IMR-90 (cell line): Measurements from ENCODE around the gene NCOA3. TPM values are rescaled to one million over a fixed set of nuclear protein-coding genes. Genes with fewer than 3 reads are reported as not detected.

Experiments used
- ATAC-seq: fragments of 200-7000 bp; cut with Tn5 transposase; 2 replicates; pipeline ENCODE4 v1.9.1; 2020; ENCODE audit warnings: low read depth, mild to moderate bottlenecking, moderate library complexity
- BruUV-seq: library from RNA; stranded (reverse); fragments of 400-500 nt; replicated peaks from 2 replicates; lab custom pipeline; 2021; lab: Mats Ljungman, UMichigan
- CTCF ChIA-PET: fragments of 300-600 bp; formaldehyde crosslinking; extraction: SDS; loops from one replicate; lab custom pipeline; 2021; ENCODE audit warnings: antibody characterized with exemption; lab: Yijun Ruan, JAX
- POLR2A ChIA-PET: fragments of 300-600 bp; sonication (Branson Sonifier 250); formaldehyde crosslinking; loops from one replicate; lab custom pipeline; 2022; ENCODE audit warnings: antibody characterized with exemption; ENCODE audit not compliant: unreplicated experiment; lab: Charles Lee
- DNase-seq: peaks from one replicate; pipeline ENCODE4 v3.0.0; 2013
- H2AFZ ChIP-seq: replicated peaks from 2 replicates; pipeline ENCODE3; 2013; ENCODE audit warnings: low read length, mild to moderate bottlenecking; ENCODE audit not compliant: poor library complexity
- H2AK5ac ChIP-seq: 2 replicates; pipeline ENCODE4 v1.6.1; 2013; ENCODE audit warnings: low read depth, low read length, inconsistent platforms
- H2AK9ac ChIP-seq: replicated peaks from 2 replicates; pipeline ENCODE3; 2013; ENCODE audit warnings: mild to moderate bottlenecking, low read depth, low read length, moderate library complexity; ENCODE audit not compliant: poor library complexity
- H2BK120ac ChIP-seq: 2 replicates; pipeline ENCODE4 v1.6.1; 2013; ENCODE audit warnings: low read depth, low read length, inconsistent platforms
- H2BK15ac ChIP-seq: 3 replicates; pipeline ENCODE4 v1.6.1; 2013; ENCODE audit warnings: low read depth, low read length, inconsistent platforms
- H2BK20ac ChIP-seq: 2 replicates; pipeline ENCODE4 v1.6.1; 2013; ENCODE audit warnings: low read depth, mild to moderate bottlenecking, inconsistent platforms, low read length, moderate library complexity
- H2BK5ac ChIP-seq: 2 replicates; pipeline ENCODE4 v1.6.1; 2013; ENCODE audit warnings: mild to moderate bottlenecking, low read depth, low read length, inconsistent platforms; ENCODE audit not compliant: poor library complexity, severe bottlenecking
- H3K14ac ChIP-seq: replicated peaks from 2 replicates; pipeline ENCODE4 v1.6.1; 2013; ENCODE audit warnings: low read depth, low read length, inconsistent platforms
- H3K18ac ChIP-seq: 2 replicates; pipeline ENCODE4 v1.6.1; 2013; ENCODE audit warnings: low read depth, low read length, control low read depth
- H3K23ac ChIP-seq: 2 replicates; pipeline ENCODE4 v1.6.1; 2013; ENCODE audit warnings: low read depth, low read length, inconsistent platforms
- H3K27ac ChIP-seq: 2 replicates; pipeline ENCODE4 v1.5.1; 2013; ENCODE audit warnings: mild to moderate bottlenecking, control low read depth, low read length; ENCODE audit not compliant: insufficient read depth
- H3K27me3 ChIP-seq: 2 replicates; pipeline ENCODE4 v1.6.1; 2013; ENCODE audit warnings: low read length; ENCODE audit not compliant: control insufficient read depth, insufficient read depth
- H3K36me3 ChIP-seq: 2 replicates; pipeline ENCODE4 v1.6.1; 2013; ENCODE audit warnings: low read length, mixed read lengths; ENCODE audit not compliant: control insufficient read depth, insufficient read depth
- H3K4ac ChIP-seq: 2 replicates; pipeline ENCODE4 v1.6.1; 2013; ENCODE audit warnings: low read depth, low read length, inconsistent platforms
- H3K4me1 ChIP-seq: 2 replicates; pipeline ENCODE4 v1.6.1; 2013; ENCODE audit warnings: low read length, mixed read lengths; ENCODE audit not compliant: control insufficient read depth, insufficient read depth
- H3K4me2 ChIP-seq: 2 replicates; pipeline ENCODE4 v1.6.1; 2013; ENCODE audit warnings: low read depth, mild to moderate bottlenecking, control low read depth, low read length, moderate library complexity
- H3K4me3 ChIP-seq: 2 replicates; pipeline ENCODE4 v1.5.1; 2013; ENCODE audit warnings: low read depth, mild to moderate bottlenecking, control low read depth, low read length, moderate library complexity; ENCODE audit not compliant: insufficient read depth
- H3K56ac ChIP-seq: 2 replicates; pipeline ENCODE4 v1.6.1; 2013; ENCODE audit warnings: low read length, inconsistent platforms; ENCODE audit not compliant: insufficient read depth; ENCODE audit errors: extremely low read depth
- H3K79me1 ChIP-seq, 2 experiments: 2 replicates each; pipeline ENCODE4 v1.6.1; 2013; ENCODE audit warnings: low read length in 2 of 2, inconsistent platforms in 1 of 2, low read depth in 1 of 2
- H3K9ac ChIP-seq: 2 replicates; pipeline ENCODE4 v1.6.1; 2013; ENCODE audit warnings: low read depth, low read length, control low read depth
- H3K9me1 ChIP-seq: 2 replicates; pipeline ENCODE4 v1.6.1; 2013; ENCODE audit warnings: low read length, inconsistent platforms; ENCODE audit not compliant: insufficient read depth
- H3K9me3 ChIP-seq: 2 replicates; pipeline ENCODE4 v1.6.1; 2013; ENCODE audit warnings: low read length; ENCODE audit not compliant: control insufficient read depth, insufficient read depth
- H4K20me1 ChIP-seq: 2 replicates; pipeline ENCODE4 v1.6.1; 2013; ENCODE audit warnings: low read length, inconsistent platforms; ENCODE audit not compliant: insufficient read depth
- H4K5ac ChIP-seq: 2 replicates; pipeline ENCODE4 v1.6.1; 2013; ENCODE audit warnings: mild to moderate bottlenecking, low read depth, low read length, control low read depth
- H4K8ac ChIP-seq, 2 experiments: 2 replicates each; pipeline ENCODE4 v1.6.1; 2013; ENCODE audit warnings: low read depth in 2 of 2, low read length in 2 of 2, control low read depth in 1 of 2, inconsistent platforms in 1 of 2
- H4K91ac ChIP-seq: 2 replicates; pipeline ENCODE4 v1.6.1; 2013; ENCODE audit warnings: low read depth, low read length, inconsistent platforms; ENCODE audit not compliant: insufficient read depth
- CHD1 ChIP-seq: IDR thresholded peaks from 2 replicates; pipeline ENCODE4 v1.6.1; 2012; ENCODE audit warnings: low read depth, low read length, improper control_type of control experiment
- ELK1 ChIP-seq: fragments of 150-350 bp; IDR thresholded peaks from 2 replicates; pipeline ENCODE4 v1.6.1; 2016; ENCODE audit warnings: low read depth, mild to moderate bottlenecking, low read length, moderate library complexity, borderline replicate concordance
- FOS ChIP-seq: fragments of 150-350 bp; IDR thresholded peaks from 2 replicates; pipeline ENCODE4 v1.6.1; 2016; ENCODE audit warnings: low read depth, low read length
- MXI1 ChIP-seq: IDR thresholded peaks from 2 replicates; pipeline ENCODE4 v1.6.1; 2012; ENCODE audit warnings: low read depth, mild to moderate bottlenecking, low read length, moderate library complexity, borderline replicate concordance
- WGBS, 2 experiments: methylation state at CpG; one replicate each; pipeline versions ENCODE4 v1.1.5 to v1.1.7; 2013; ENCODE audit warnings: missing lambda C conversion rate in 2 of 2; ENCODE audit not compliant: insufficient read length in 1 of 2; ENCODE audit errors: extremely low coverage in 2 of 2; 5-methylcytosine and 5-hydroxymethylcytosine counted together
- dilution Hi-C: fragments of 300-500 bp; cut with HindIII; formaldehyde crosslinking; loops from one replicate; pipeline ENCODE4 v1.14.3; 2018; ENCODE audit warnings: low sequenced_read_pairs; ENCODE audit not compliant: unreplicated experiment
- in situ Hi-C: fragments of 300-500 bp; cut with MboI; formaldehyde crosslinking; loops from 3 replicates; pipeline ENCODE4 v1.14.3; 2019; ENCODE audit warnings: low sequenced_read_pairs, inconsistent platforms, mixed read lengths
- intact Hi-C: fragments of 100-400 bp; cut with micrococcal nuclease; formaldehyde crosslinking; loops from 2 replicates; pipeline ENCODE4 v1.10.0; 2022
- polyA plus RNA-seq, 3 experiments: library from polyadenylated mRNA; depleted of rRNA; stranded (reverse); fragments of >200 nt; gene quantifications; 2 replicates each; pipeline ENCODE4 v1.2.3, GENCODE V29; 2012; ENCODE audit warnings: low replicate concordance in 1 of 3
- total RNA-seq: library from RNA; depleted of rRNA; stranded (reverse); fragments of >200 nt; gene quantifications from 2 replicates; pipeline ENCODE4 v1.2.3, GENCODE V29; 2012

Gene NCOA3
- total and polyA plus RNA-seq, 2 of the 4 experiments (the other 2 are of a cell fraction), result 8.8 to 29.0 TPM

GRCh38 chr20:47546184-47547033, 44.7 kb downstream of the NCOA3 start:
- ChIA-PET CTCF (no interaction called here), POLR2A (no interaction called here)
- H3K36me3 ChIP-seq, result no peaks in the 10 kb centered on the region
- intact Hi-C loops, result no loop called here
- H4K91ac ChIP-seq, result peak overlapping the region; percentile 58
- peak overlapping the region; percentile 95 for H2AK5ac ChIP-seq
- 100% methylated on average over 1 of the region's 13 CpGs; no CpG with 5 or more reads in 1 of the 2 experiments for WGBS, 2 experiments
- H2AFZ ChIP-seq, result no peak overlapping the region
- H3K23ac ChIP-seq, result peak overlapping the region; percentile 91
- H2BK120ac ChIP-seq, result peak overlapping the region; percentile 83
- peaks cover 35 to 66% of the 10 kb centered on the region in 2 experiments for H3K79me1 ChIP-seq
- peak; percentile 93 for ATAC-seq
- no peak overlapping the region for H3K9ac ChIP-seq
- H3K4me1 ChIP-seq, result peaks cover 26% of the 10 kb centered on the region
- H3K4ac ChIP-seq, result peak overlapping the region; percentile 83
- peak overlapping the region; percentile 92 for H3K18ac ChIP-seq
- in situ Hi-C loops, result no loop called here
- H4K20me1 ChIP-seq, result peaks cover 11% of the 10 kb centered on the region
- peak; percentile 96 for DNase-seq
- TSS peak; percentile 7 for BruUV-seq
- peak overlapping the region; percentile 80 for H2AK9ac ChIP-seq
- TF ChIP-seq ELK1, result no peak
- TF ChIP-seq FOS, result peak; percentile 28; the same call in 1 of the 2 replicates
- no peak for TF ChIP-seq MXI1
- TF ChIP-seq CHD1, result no peak
- H3K27ac ChIP-seq, result peak overlapping the region; percentile 90
- H3K4me2 ChIP-seq, result peak overlapping the region; percentile 73
- peaks cover 22% of the 10 kb centered on the region for H3K9me1 ChIP-seq
- peak overlapping the region; percentile 33 to 85; a peak in 3 of 4 replicates for H4K8ac ChIP-seq
- peak overlapping the region; percentile 93 for H3K14ac ChIP-seq
- dilution Hi-C loops, result no loop called here
- peak overlapping the region; percentile 91 for H2BK5ac ChIP-seq
- H3K27me3 ChIP-seq, result no peaks in the 10 kb centered on the region
- no peak overlapping the region for H3K56ac ChIP-seq
- H2BK15ac ChIP-seq, result peak overlapping the region; percentile 76; the same call in 2 of the 3 replicates
- no peaks in the 10 kb centered on the region for H3K9me3 ChIP-seq
- H4K5ac ChIP-seq, result peak overlapping the region; percentile 93
- H3K4me3 ChIP-seq, result no peak overlapping the region
- H2BK20ac ChIP-seq, result peak overlapping the region; percentile 85; the same call in 1 of the 2 replicates
